SJCRH30 (cell line): ENCODE measurements around the gene UBR4. TPM values are rescaled to one million over a fixed set of nuclear protein-coding genes. Genes with fewer than 3 reads are reported as not detected.
A peak's percentile ranks its signal among the peaks of the same experiment; 100 is the strongest.
"Not testable (repeated sequence)": the region's sequence is repeated elsewhere in the genome, so short reads cannot be mapped to it uniquely, and the experiment has no call there.

Experiments
- DNase-seq, 2 experiments: peaks; one replicate each; pipeline ENCODE4 v3.0.0-alpha.2; 2015 to 2020
- H3K27ac ChIP-seq: fragments of 250-450 bp; sonication (Bioruptor Pico); 2 replicates; pipeline ENCODE4 v1.5.1; 2020; ENCODE audit warnings: mild to moderate bottlenecking, moderate library complexity
- H3K27me3 ChIP-seq: fragments of 250-450 bp; sonication (Bioruptor Pico); 2 replicates; pipeline ENCODE4 v1.5.1; 2020; ENCODE audit warnings: mild to moderate bottlenecking, moderate library complexity
- H3K36me3 ChIP-seq: fragments of 250-450 bp; sonication (Bioruptor Pico); 2 replicates; pipeline ENCODE4 v1.5.1; 2020; ENCODE audit warnings: mild to moderate bottlenecking, moderate library complexity
- H3K4me1 ChIP-seq: fragments of 250-450 bp; sonication (Bioruptor Pico); 2 replicates; pipeline ENCODE4 v1.5.1; 2020; ENCODE audit warnings: mild to moderate bottlenecking, moderate library complexity
- H3K4me3 ChIP-seq: fragments of 250-450 bp; sonication (Bioruptor Pico); 2 replicates; pipeline ENCODE4 v1.5.1; 2020; ENCODE audit warnings: mild to moderate bottlenecking, moderate library complexity
- H3K9me3 ChIP-seq: fragments of 250-450 bp; sonication (Bioruptor Pico); replicated peaks from 2 replicates; pipeline ENCODE4 v1.5.1; 2020; ENCODE audit warnings: mild to moderate bottlenecking, moderate library complexity
- total RNA-seq: library from RNA; depleted of rRNA; stranded (reverse); fragments of >200 nt; shearing (Covaris generic); gene quantifications from 2 replicates; pipeline ENCODE4 v1.2.3, GENCODE V29; 2014

Gene UBR4
- total RNA-seq, 1 experiment from 2014 or later, result 96.7 TPM

DNA sequence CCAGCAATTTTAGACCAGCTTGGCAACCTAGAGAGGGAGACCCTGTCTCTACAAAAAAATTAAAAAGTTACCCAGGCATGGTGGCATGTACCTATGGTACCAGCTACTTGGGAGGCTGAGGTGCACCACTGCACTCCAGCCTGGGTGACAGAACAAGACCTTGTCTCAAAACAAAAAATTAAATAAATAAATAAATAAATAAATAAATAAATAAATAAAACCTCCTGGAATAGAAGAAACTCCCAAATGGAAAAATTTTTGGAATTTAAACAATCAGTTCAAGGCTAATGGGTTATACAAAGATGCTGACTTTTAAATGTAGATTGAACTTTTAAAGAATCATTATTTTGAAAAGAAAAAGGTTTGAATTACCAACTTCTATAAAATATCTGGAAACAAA is 22.2 kb downstream of the UBR4 start:
- peaks cover 94% of the 10 kb centered on the region for H3K36me3 ChIP-seq
- H3K4me3 ChIP-seq, result no peak overlapping the region
- no peak for DNase-seq

DNA sequence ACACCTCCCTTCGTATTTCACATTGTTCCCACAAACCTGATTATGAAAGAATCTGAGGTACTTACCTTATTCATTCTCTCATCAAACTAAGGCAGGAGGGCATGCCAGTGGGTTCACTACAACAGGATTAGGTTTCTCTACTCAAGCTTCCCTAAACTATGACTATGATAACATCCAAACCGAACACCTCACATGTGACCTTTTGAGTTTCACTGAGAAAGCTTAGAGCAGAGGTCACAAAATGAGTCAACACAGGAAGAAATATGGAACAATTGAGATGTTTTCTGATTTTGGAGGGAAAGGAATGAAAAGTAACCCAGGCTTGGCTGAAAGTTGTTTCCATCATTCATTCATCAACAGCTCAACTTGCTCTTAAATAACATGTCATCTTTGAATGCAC is 24.1 kb downstream of the UBR4 start:
- no peak overlapping the region for H3K4me3 ChIP-seq
- DNase-seq, result no peak
- H3K27me3 ChIP-seq, result no peaks in the 10 kb centered on the region
- peaks cover 90% of the 10 kb centered on the region for H3K36me3 ChIP-seq
- no peak overlapping the region for H3K27ac ChIP-seq
- H3K9me3 ChIP-seq, result no peaks in the 10 kb centered on the region
- no peaks in the 10 kb centered on the region for H3K4me1 ChIP-seq

More for the DNA sequence above, 22.2 kb downstream of the UBR4 start:
- H3K9me3 ChIP-seq, result no peaks in the 10 kb centered on the region
- no peaks in the 10 kb centered on the region for H3K27me3 ChIP-seq
- no peak overlapping the region for H3K27ac ChIP-seq
- no peaks in the 10 kb centered on the region for H3K4me1 ChIP-seq

DNA sequence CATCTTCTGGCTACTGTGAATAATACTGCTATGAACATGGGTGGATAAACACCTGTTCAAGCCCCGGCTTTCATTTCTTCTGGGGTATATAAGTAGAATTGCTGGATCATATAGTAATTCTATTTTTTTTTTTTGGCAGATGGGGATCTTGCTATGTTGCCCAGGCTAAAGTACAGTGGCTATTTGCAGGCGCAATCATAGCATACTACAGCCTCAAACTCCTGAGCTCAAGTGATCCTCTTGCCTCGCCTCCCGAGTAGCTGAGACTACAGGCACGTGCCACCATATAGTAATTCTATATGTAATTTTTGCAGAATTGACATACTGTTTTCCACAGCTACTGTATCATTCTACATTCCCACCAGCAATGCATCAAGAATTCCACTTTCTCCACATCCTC is 27.8 kb downstream of the UBR4 start:
- peaks cover 74% of the 10 kb centered on the region for H3K36me3 ChIP-seq

DNA sequence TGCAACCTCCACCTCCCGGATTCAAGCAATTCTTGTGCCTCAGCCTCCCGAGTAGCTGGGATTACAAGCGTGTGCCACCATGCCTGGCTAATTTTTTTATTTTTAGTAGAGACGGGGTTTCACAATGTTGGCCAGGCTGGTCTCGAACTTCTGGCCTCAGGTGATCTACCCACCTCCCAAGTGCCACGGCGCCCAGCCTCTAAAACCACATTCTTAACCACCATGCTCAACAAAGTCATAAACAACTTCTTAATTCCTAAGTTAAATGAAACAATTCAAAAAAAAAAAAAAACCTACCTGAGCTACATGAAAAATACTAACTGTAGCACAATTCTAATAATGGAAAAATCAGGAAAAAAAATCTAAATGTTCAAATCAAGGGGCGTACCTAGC is 29.8 kb downstream of the UBR4 start:
- DNase-seq, H3K4me3 ChIP-seq, H3K9me3 ChIP-seq, H3K27me3 ChIP-seq, H3K27ac ChIP-seq: not testable (repeated sequence)
- Histone ChIP-seq H3K4me1 (peaks cover 16% of the 10 kb centered on the region), H3K36me3 (peaks cover 76% of the 10 kb centered on the region)

More for the DNA sequence above, 27.8 kb downstream of the UBR4 start:
- H3K27ac ChIP-seq, result no peak overlapping the region
- peaks cover 16% of the 10 kb centered on the region for H3K4me1 ChIP-seq
- no peak for DNase-seq
- H3K4me3 ChIP-seq, result no peak overlapping the region
- H3K9me3 ChIP-seq, result no peaks in the 10 kb centered on the region
- H3K27me3 ChIP-seq, result no peaks in the 10 kb centered on the region

DNA sequence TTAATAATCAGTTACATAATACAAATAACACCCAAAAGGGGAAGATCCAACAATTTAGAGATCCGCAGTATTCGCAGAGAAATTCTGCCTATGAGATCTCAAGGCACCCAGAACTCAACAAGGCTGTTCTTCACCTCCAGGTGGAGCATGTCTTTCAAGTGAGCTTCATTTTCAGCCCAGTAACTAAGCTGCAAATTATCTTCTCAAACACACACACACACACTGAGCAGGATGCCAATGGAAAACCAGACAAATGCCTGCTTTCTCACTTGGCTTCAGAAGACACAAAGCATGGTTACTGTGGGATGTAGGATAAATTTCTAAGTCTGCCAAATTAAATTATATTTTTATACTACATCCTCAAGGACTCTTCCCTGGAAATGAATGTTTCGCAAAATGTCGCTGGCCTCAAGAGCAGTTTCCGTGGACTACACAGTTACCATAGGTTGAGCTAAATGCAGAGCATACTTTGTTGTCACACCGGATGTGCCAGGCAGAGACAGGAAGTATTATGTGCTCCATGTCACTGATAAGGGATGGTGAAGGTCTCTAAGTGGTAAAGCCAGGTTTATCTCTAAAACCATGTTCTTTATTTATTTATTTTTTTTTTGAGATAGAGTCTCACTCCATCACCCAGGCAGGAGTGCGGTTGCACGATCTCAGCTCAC is 30.3 kb downstream of the UBR4 start:
- Histone ChIP-seq H3K27me3 (no peaks in the 10 kb centered on the region), H3K4me3 (no peak overlapping the region), H3K27ac (no peak overlapping the region), H3K4me1 (peaks cover 16% of the 10 kb centered on the region), H3K36me3 (peaks cover 74% of the 10 kb centered on the region), H3K9me3 (no peaks in the 10 kb centered on the region)
- peak; percentile 11 to 38 for DNase-seq

DNA sequence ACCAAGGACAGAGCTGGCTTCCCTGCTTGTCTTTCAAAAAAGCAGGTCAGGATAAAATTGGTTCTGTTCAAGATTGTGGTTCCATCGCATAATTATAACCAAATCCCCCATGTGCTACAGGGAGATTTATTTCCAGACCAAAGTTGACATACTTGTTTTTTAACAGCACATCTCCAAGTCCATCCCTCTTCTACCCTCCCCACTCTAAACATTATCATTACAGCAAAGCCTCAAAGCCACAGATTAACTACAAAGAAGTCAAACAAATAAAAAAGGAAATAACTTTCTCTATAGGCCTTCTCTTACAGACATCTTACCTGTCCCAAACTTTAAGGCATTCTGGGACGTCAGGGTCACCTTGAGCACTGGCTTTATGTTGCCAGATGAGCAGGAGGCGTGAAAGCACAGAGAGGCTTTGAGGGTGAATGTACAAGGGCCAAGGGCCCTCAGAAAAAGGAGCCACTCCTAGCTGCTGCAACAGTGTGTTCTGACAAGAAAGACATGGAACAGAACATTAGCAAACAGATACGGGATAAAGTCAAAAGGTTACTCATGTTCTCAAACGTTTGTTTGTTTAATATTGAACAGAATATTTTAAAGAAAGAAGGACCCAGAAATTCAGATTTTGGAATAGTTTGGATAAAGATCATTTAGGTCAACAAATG is 31.2 kb downstream of the UBR4 start:
- Histone ChIP-seq H3K9me3 (no peaks in the 10 kb centered on the region), H3K27ac (no peak overlapping the region), H3K27me3 (no peaks in the 10 kb centered on the region), H3K36me3 (peaks cover 74% of the 10 kb centered on the region), H3K4me3 (no peak overlapping the region), H3K4me1 (peaks cover 16% of the 10 kb centered on the region)
- DNase-seq, result no peak

DNA sequence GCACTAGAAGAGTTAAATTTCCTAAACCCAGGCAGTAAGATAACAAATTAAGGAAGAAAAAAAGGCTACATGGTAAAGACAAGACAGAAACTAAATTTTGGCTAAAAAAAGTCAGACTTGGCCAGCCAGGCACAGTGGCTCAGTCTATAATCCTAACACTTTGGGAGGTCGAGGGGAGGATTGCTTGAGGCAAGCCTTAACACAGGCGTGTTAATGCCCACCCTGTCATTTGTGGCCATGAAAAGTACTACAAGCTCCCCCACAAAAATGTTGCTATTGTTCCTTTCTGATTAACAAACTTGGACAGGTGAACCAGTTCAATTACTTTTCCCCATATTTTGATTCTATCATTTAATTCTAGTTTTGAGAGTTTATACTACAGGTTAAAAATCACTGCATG is 32.3 kb downstream of the UBR4 start:
- Histone ChIP-seq H3K9me3 (no peaks in the 10 kb centered on the region), H3K36me3 (peaks cover 74% of the 10 kb centered on the region), H3K4me1 (peaks cover 16% of the 10 kb centered on the region), H3K27me3 (no peaks in the 10 kb centered on the region), H3K4me3 (no peak overlapping the region), H3K27ac (no peak overlapping the region)
- DNase-seq, result peak; percentile 59 to 74

DNA sequence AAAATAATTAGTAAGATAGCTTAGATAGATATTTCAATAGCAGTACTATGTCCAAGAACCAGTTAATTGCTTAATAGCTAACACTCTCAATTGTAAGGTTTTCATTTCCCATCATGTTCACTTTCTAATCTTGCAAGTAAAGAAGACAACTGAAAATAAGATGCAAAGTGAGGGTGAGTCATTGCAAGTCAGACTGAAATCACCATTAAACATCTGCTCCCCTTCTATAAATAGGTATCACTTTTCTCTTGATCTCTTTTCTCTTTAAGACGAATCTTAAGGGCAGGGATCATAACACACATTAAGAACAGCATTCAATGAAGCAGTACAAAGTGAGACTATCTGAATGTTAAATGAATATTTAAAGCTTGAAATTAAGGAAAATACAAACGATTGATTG is 40.4 kb downstream of the UBR4 start:
- DNase-seq, result no peak
- Histone ChIP-seq H3K36me3 (peaks cover 94% of the 10 kb centered on the region), H3K4me1 (no peaks in the 10 kb centered on the region), H3K27me3 (no peaks in the 10 kb centered on the region), H3K9me3 (no peaks in the 10 kb centered on the region), H3K27ac (no peak overlapping the region), H3K4me3 (no peak overlapping the region)

DNA sequence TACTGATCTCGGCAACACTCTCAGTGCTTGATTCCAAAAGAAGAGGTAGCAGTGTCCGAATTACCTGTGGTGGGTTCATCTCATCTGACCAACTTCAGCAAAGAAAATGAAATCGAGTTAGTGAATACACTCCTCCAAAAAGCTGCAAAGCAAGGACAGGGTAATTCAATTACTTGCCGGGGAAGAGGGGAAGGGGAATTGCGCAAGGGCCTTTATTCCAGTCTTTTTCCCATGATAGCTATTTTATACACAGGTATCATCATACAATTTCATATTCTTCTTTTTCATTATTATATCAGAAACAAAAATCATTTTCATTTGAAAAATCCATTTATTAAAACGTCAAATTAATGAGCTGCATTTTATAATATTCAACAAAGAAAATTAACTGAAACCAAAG is 42.9 kb downstream of the UBR4 start:
- H3K27me3 ChIP-seq, result no peaks in the 10 kb centered on the region
- H3K4me3 ChIP-seq, result no peak overlapping the region
- peaks cover 94% of the 10 kb centered on the region for H3K36me3 ChIP-seq
- no peaks in the 10 kb centered on the region for H3K4me1 ChIP-seq
- DNase-seq, result no peak
- no peak overlapping the region for H3K27ac ChIP-seq
- no peaks in the 10 kb centered on the region for H3K9me3 ChIP-seq

DNA sequence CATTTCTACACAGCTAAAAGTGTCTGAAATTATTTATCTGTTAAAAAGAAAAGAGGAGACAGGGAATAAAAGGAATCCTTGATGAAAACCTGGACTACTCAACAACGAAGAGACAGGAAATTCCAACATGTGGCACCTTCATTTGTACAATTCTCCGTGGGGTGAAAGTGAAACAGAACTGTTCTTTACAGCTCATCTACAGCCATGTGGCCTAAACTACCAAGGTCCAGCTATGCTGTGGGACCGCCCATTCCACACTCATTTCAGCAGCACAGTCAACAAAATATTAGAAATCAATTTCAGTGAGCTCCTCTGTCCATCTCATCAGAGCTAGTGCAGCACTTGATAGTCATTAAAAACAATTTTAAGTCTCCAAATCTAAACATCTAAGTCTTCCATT is 44.0 kb downstream of the UBR4 start:
- no peaks in the 10 kb centered on the region for H3K27me3 ChIP-seq
- peaks cover 94% of the 10 kb centered on the region for H3K36me3 ChIP-seq
- H3K9me3 ChIP-seq, result no peaks in the 10 kb centered on the region
- no peak for DNase-seq
- H3K27ac ChIP-seq, result no peak overlapping the region
- H3K4me3 ChIP-seq, result no peak overlapping the region
- H3K4me1 ChIP-seq, result no peaks in the 10 kb centered on the region

DNA sequence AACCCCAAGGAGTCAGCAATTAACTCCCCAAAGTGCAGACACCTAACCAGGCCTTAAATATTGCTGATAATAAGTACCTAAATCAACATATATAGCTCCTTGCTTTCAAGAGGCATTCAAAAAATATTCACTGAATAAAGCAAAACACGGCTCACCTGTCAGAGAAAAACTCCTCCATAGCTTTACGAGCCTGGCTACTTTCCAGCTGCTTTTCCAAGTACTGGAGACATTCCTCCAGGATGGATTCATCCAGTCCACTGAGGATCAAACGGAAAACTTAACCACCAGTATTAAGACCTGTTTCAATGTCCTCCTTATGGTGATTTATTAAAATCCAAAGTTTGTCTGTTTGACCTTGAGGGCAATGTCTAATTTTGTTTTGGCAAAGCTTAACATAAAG is 44.6 kb downstream of the UBR4 start:
- H3K36me3 ChIP-seq, result peaks cover 94% of the 10 kb centered on the region
- H3K27me3 ChIP-seq, result no peaks in the 10 kb centered on the region
- no peaks in the 10 kb centered on the region for H3K4me1 ChIP-seq
- H3K9me3 ChIP-seq, result no peaks in the 10 kb centered on the region
- no peak overlapping the region for H3K4me3 ChIP-seq
- DNase-seq, result no peak
- no peak overlapping the region for H3K27ac ChIP-seq

DNA sequence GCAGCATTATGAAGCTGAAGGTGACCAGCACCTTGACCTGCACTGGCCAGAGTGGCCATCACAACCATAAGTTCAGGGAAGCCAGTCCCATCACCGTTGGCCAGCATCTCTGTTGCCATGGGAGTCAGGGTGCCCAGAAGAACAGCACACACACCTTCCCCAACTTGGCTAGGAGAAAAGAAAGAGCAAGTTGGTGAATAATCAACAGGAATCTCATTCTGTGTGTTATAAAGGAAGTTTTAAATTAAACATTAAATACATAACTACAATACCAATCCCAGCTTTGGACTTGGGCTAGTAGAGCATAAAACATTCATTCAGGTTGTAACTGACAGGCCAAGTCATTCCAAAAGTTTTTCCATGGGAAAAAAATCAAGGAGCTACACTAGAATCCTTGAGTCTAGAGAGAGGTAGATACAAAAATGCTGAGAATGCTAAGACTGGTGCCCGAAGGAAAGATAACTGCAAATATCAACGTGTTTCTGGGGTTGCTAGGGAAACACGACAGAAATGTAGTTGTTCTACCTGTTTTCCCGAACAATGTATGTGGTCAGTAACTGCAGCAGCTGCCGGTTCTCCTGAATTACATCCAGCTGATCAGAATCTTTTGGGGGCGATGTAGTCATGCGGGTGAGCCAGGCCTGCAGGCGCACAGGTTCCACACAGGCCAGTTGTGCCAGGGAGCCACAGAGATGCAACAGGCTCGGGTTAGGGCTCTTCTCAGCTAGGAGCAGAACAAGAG is 45.6 kb downstream of the UBR4 start:
- no peak for DNase-seq
- no peaks in the 10 kb centered on the region for H3K4me1 ChIP-seq
- H3K27me3 ChIP-seq, result no peaks in the 10 kb centered on the region
- H3K9me3 ChIP-seq, result no peaks in the 10 kb centered on the region
- peaks cover 94% of the 10 kb centered on the region for H3K36me3 ChIP-seq
- H3K4me3 ChIP-seq, result no peak overlapping the region
- no peak overlapping the region for H3K27ac ChIP-seq

DNA sequence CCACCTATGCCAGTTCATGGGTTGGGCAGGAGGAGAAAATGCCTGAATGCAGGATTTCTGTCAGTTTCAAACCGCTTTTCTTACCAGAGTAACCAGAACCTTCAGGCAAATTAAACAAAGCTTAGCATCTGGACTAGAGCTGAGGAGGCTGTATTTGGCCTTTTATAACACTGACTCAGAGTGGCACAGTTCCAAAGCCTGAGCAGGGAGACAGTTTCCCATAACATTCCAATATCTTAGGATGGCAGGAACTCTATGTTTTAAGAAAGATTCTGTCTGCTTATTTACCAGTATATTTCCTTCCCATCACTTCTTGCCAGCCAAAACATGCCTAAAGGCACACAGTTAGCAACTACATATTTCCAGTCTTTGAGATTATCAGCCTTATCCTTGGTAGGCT is 46.8 kb downstream of the UBR4 start:
- Histone ChIP-seq H3K27ac (no peak overlapping the region), H3K4me1 (no peaks in the 10 kb centered on the region), H3K4me3 (no peak overlapping the region), H3K36me3 (peaks cover 97% of the 10 kb centered on the region), H3K27me3 (no peaks in the 10 kb centered on the region), H3K9me3 (no peaks in the 10 kb centered on the region)
- DNase-seq, result no peak

DNA sequence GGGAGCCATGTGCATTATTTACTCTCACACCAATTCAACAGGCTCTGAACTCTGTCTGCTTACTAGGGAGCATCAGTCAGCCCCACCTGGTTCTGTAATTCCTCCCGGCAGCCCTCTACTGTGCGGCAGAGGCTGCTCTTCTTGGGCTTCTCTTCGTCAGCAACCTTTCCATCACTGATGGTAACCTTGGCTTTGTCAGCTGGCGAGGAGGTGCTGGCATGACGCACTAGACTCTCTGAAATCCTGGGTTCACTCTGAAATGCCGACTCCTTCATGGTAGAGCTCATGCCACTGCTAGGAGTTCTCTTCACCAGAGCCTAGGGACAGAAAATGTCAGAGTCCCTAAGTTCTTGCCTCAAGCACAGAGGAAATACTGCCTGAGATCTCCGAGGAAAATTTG is 49.2 kb downstream of the UBR4 start:
- no peak overlapping the region for H3K27ac ChIP-seq
- H3K36me3 ChIP-seq, result peaks cover 97% of the 10 kb centered on the region
- DNase-seq, result no peak
- no peaks in the 10 kb centered on the region for H3K4me1 ChIP-seq
- H3K9me3 ChIP-seq, result no peaks in the 10 kb centered on the region
- no peak overlapping the region for H3K4me3 ChIP-seq
- H3K27me3 ChIP-seq, result no peaks in the 10 kb centered on the region

DNA sequence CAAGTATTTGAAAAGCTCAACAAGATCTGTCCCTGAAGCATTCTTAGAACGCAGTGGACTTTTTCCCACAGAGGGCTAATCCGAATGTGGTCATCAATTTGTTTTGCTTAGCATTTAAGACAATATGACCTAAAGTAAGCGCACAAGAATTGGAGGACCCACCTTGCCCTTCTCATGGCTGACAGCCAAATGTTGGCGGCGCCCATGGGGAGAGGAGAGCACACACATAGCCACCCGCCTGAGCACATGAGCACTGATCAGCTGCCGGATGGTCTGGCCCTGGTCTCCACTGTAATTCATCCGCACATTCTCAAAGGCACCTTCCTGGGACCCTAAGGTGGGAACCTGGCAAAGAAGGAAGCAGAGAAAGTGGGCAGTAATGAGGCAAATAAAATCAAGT is 52.4 kb downstream of the UBR4 start:
- DNase-seq, result no peak
- no peaks in the 10 kb centered on the region for H3K27me3 ChIP-seq
- no peak overlapping the region for H3K27ac ChIP-seq
- no peaks in the 10 kb centered on the region for H3K4me1 ChIP-seq
- H3K9me3 ChIP-seq, result no peaks in the 10 kb centered on the region
- no peak overlapping the region for H3K4me3 ChIP-seq
- peaks cover 96% of the 10 kb centered on the region for H3K36me3 ChIP-seq
